ENCODE data around the gene CLDN19. TPM values are rescaled to one million over a fixed set of nuclear protein-coding genes. Genes with fewer than 3 reads are reported as not detected.
"Not testable (repeated sequence)": the region's sequence is repeated elsewhere in the genome, so short reads cannot be mapped to it uniquely, and the experiment has no call there.

The CLDN19 gene
- total RNA-seq, 1 donor from 2014 or later: 7.8 TPM

GRCh38 chr1:42753070-42753469, 13.0 kb upstream of the CLDN19 start:
- TF ChIP-seq CTCF (IDR thresholded peaks at IDR 0.05; ENCODE audit: unreplicated experiment): no peak
- Mint-ChIP-seq H3K36me3 (ENCODE audit: insufficient read depth) (peaks cover 58% of the 10 kb centered on the region), H3K4me3 (ENCODE audit: low read depth) (no peak overlapping the region), H3K9me3 (ENCODE audit: low read depth) (peaks cover 16% of the 10 kb centered on the region), H3K27me3 (no peaks in the 10 kb centered on the region), H3K4me1 (ENCODE audit: low read depth) (no peaks in the 10 kb centered on the region), H3K27ac (no peak overlapping the region)
- DNase-seq (ENCODE audit: low spot score, unreplicated experiment): no peak

GRCh38 chr1:42752284-42752683, 12.2 kb upstream of the CLDN19 start:
- TF ChIP-seq CTCF (IDR thresholded peaks at IDR 0.05; ENCODE audit: unreplicated experiment): no peak
- Mint-ChIP-seq H3K9me3 (ENCODE audit: low read depth) (peaks cover 16% of the 10 kb centered on the region), H3K4me1 (ENCODE audit: low read depth) (no peaks in the 10 kb centered on the region), H3K4me3 (ENCODE audit: low read depth) (no peak overlapping the region), H3K36me3 (ENCODE audit: insufficient read depth) (peaks cover 56% of the 10 kb centered on the region), H3K27ac (no peak overlapping the region), H3K27me3 (no peaks in the 10 kb centered on the region)
- DNase-seq (ENCODE audit: low spot score, unreplicated experiment): no peak

- Mint-ChIP-seq H3K27ac (peak overlapping the region; percentile 3), H3K9me3 (ENCODE audit: low read depth) (peaks cover 16% of the 10 kb centered on the region), H3K36me3 (ENCODE audit: insufficient read depth) (peaks cover 54% of the 10 kb centered on the region)
- not testable (repeated sequence) for H3K4me3 Mint-ChIP-seq (ENCODE audit: low read depth); DNase-seq (ENCODE audit: low spot score, unreplicated experiment); H3K27me3 Mint-ChIP-seq; H3K4me1 Mint-ChIP-seq (ENCODE audit: low read depth)
Measured at GRCh38 chr1:42751511-42752070, 11.6 kb upstream of the CLDN19 start.

GRCh38 chr1:42750041-42750440, 10.0 kb upstream of the CLDN19 start:
- H3K27ac Mint-ChIP-seq: no peak overlapping the region
- H3K4me3 Mint-ChIP-seq (ENCODE audit: low read depth): no peak overlapping the region
- peaks cover 16% of the 10 kb centered on the region for H3K9me3 Mint-ChIP-seq (ENCODE audit: low read depth)
- no peaks in the 10 kb centered on the region for H3K4me1 Mint-ChIP-seq (ENCODE audit: low read depth)
- DNase-seq (ENCODE audit: low spot score, unreplicated experiment): no peak
- H3K36me3 Mint-ChIP-seq (ENCODE audit: insufficient read depth): peaks cover 46% of the 10 kb centered on the region
- no peaks in the 10 kb centered on the region for H3K27me3 Mint-ChIP-seq
- no peak for TF ChIP-seq CTCF (IDR thresholded peaks at IDR 0.05; ENCODE audit: unreplicated experiment)

- Mint-ChIP-seq H3K27ac (peak overlapping the region; percentile 9), H3K27me3 (no peaks in the 10 kb centered on the region), H3K4me1 (ENCODE audit: low read depth) (no peaks in the 10 kb centered on the region), H3K4me3 (ENCODE audit: low read depth) (no peak overlapping the region), H3K36me3 (ENCODE audit: insufficient read depth) (peaks cover 37% of the 10 kb centered on the region), H3K9me3 (ENCODE audit: low read depth) (peaks cover 16% of the 10 kb centered on the region)
- no peak for DNase-seq (ENCODE audit: low spot score, unreplicated experiment)
- TF ChIP-seq CTCF (IDR thresholded peaks at IDR 0.05; ENCODE audit: unreplicated experiment): no peak
Measured at GRCh38 chr1:42748461-42749410, 8.7 kb upstream of the CLDN19 start.
